HepG2 (cell line): ENCODE measurements around the gene SGK1. TPM values are rescaled to one million over a fixed set of nuclear protein-coding genes. Genes with fewer than 3 reads are reported as not detected.
A peak's percentile ranks its signal among the peaks of the same experiment; 100 is the strongest.

Experiments
- ATAC-seq: fragments of 200-7000 bp; cut with Tn5 transposase; 3 replicates; pipeline ENCODE4 v1.9.1; 2020; ENCODE audit warnings: mild to moderate bottlenecking, moderate library complexity
- BruUV-seq: library from RNA; stranded (reverse); fragments of 400-500 nt; replicated peaks from 2 replicates; lab custom pipeline; 2021; lab: Mats Ljungman, UMichigan
- CTCF ChIA-PET: fragments of 300-600 bp; formaldehyde crosslinking; extraction: SDS; loops from one replicate; lab custom pipeline; 2021; ENCODE audit warnings: low total read pairs, inconsistent platforms, low intra/inter-chr PET ratio; lab: Yijun Ruan, JAX
- POLR2A ChIA-PET: fragments of 350-600 bp; sonication (Branson Sonifier 250); formaldehyde crosslinking; loops from one replicate; lab custom pipeline; 2020; ENCODE audit warnings: antibody characterized with exemption, inconsistent platforms; lab: Yijun Ruan, JAX
- DNase-seq: peaks from one replicate; pipeline ENCODE4 v3.0.0-alpha.2; 2015; ENCODE audit warnings: low spot score
- FAIRE-seq: peaks from 3 replicates; lab custom pipeline; 2011; peaks lifted over from hg19 to GRCh38; lab: Jason Lieb, UNC
- H2AFZ ChIP-seq: one replicate; pipeline ENCODE4 v1.6.1; 2011; ENCODE audit warnings: low read length, inconsistent platforms
- H3K27ac ChIP-seq: fragments of 300-600 bp; 3 replicates; pipeline ENCODE4 v1.8.0; 2011; ENCODE audit warnings: mixed run types, mild to moderate bottlenecking, mixed read lengths, low read length, inconsistent platforms; ENCODE audit not compliant: insufficient read depth; ENCODE audit errors: extremely low read length
- H3K27me3 ChIP-seq, 2 experiments: fragments of 200-600 bp in 1 of 2; 2 replicates in 1 of 2; 3 replicates in 1 of 2; pipeline versions ENCODE4 v1.6.0 to v1.8.0; 2011; ENCODE audit warnings: low read length in 2 of 2, mild to moderate bottlenecking in 2 of 2, moderate library complexity in 2 of 2, inconsistent platforms in 1 of 2; ENCODE audit not compliant: insufficient read depth in 2 of 2, control insufficient read depth in 1 of 2
- H3K36me3 ChIP-seq, 2 experiments: fragments of 200-600 bp in 1 of 2; replicated peaks in 1 of 2; 2 replicates in 1 of 2; 3 replicates in 1 of 2; pipeline versions ENCODE4 v1.5.1 to v1.8.0; 2011; ENCODE audit warnings: low read length in 2 of 2, inconsistent platforms in 1 of 2; ENCODE audit not compliant: insufficient read depth in 2 of 2, control insufficient read depth in 1 of 2
- H3K4me1 ChIP-seq: 2 replicates; pipeline ENCODE4 v1.5.1; 2012; ENCODE audit warnings: low read length, inconsistent platforms; ENCODE audit not compliant: insufficient read depth
- H3K4me2 ChIP-seq: 2 replicates; pipeline ENCODE4 v1.6.0; 2011; ENCODE audit warnings: low read depth, low read length, inconsistent platforms
- H3K4me3 ChIP-seq, 3 experiments: fragments of 200-600 bp in 1 of 3; sonication (generic), shearing (Covaris generic) in 1 of 3; replicated peaks in 1 of 3; 2 replicates each; pipeline ENCODE4 v1.5.1; 2011 to 2016; ENCODE audit warnings: low read length in 3 of 3, inconsistent platforms in 2 of 3, low read depth in 2 of 3, mild to moderate bottlenecking in 2 of 3, control low read depth in 1 of 3, mixed read lengths in 1 of 3; ENCODE audit not compliant: insufficient read depth in 1 of 3
- H3K79me2 ChIP-seq: one replicate; pipeline ENCODE4 v1.6.1; 2011; ENCODE audit warnings: low read length, inconsistent platforms; ENCODE audit not compliant: insufficient read depth
- H3K9ac ChIP-seq: 2 replicates; pipeline ENCODE4 v1.6.0; 2011; ENCODE audit warnings: mild to moderate bottlenecking, low read depth, low read length, inconsistent platforms; ENCODE audit not compliant: insufficient read depth
- H3K9me3 ChIP-seq: 2 replicates; pipeline ENCODE4 v1.5.1; 2012; ENCODE audit warnings: mild to moderate bottlenecking, low read length
- H4K20me1 ChIP-seq: 2 replicates; pipeline ENCODE4 v1.6.0; 2011; ENCODE audit warnings: inconsistent platforms, mild to moderate bottlenecking, low read length, moderate library complexity; ENCODE audit not compliant: insufficient read depth
- MAFF ChIP-seq: IDR thresholded peaks from 2 replicates; pipeline ENCODE4 v1.6.1; 2011; ENCODE audit warnings: low read depth, low read length, improper control_type of control experiment
- MAFK ChIP-seq, 2 experiments: IDR thresholded peaks in 1 of 2; conservative IDR thresholded peaks in 1 of 2; 2 replicates each; pipeline ENCODE4 v1.6.1; 2011; ENCODE audit warnings: improper control_type of control experiment in 2 of 2, low read length in 2 of 2
- ZNF609 ChIP-seq: sonication (generic); formaldehyde crosslinking; IDR thresholded peaks from 2 replicates; pipeline ENCODE4 v1.4.0; 2020; ENCODE audit warnings: mild to moderate bottlenecking, missing genetic modification reagents, borderline replicate concordance
- WGBS: methylation state at CpG from one replicate; pipeline ENCODE4 v1.1.6; 2017; ENCODE audit warnings: low lambda C conversion rate; 5-methylcytosine and 5-hydroxymethylcytosine counted together
- in situ Hi-C: cut with HindIII; loops from 2 replicates; pipeline ENCODE4 v1.10.0; 2017; ENCODE audit warnings: low pct_unique_long_range_greater_than_20kb; ENCODE audit not compliant: extremely low pct_ligation_motif_present
- intact Hi-C: fragments of 100-400 bp; cut with micrococcal nuclease; formaldehyde crosslinking; loops from one replicate; pipeline ENCODE4 v1.10.0; 2022; ENCODE audit not compliant: unreplicated experiment
- polyA plus RNA-seq, 8 experiments: library from polyadenylated mRNA; depleted of rRNA in 3 of 8; stranded (reverse) in 7 of 8; unstranded in 1 of 8; fragments of >200 nt; fragmentation: Illumina TruSeq in 4 of 8; extraction: Trizol in 4 of 8; gene quantifications; 2 replicates each; pipeline versions ENCODE4 v1.2.1 to v1.2.3, GENCODE V29; 2011 to 2016; ENCODE audit warnings: low read depth in 4 of 8, missing spikeins in 1 of 8, mixed read lengths in 1 of 8; ENCODE audit not compliant: insufficient read depth in 1 of 8
- total RNA-seq, 5 experiments: library from RNA; depleted of rRNA; stranded (reverse); fragments of >200 nt; fragmentation: Illumina TruSeq; extraction: Trizol; gene quantifications; 2 replicates each; pipeline ENCODE4 v1.2.3, GENCODE V29; 2016; ENCODE audit warnings: low read depth in 1 of 5

SGK1 gene
- total and polyA plus RNA-seq, 2 of the 13 experiments (the other 11 are each of a cell fraction or from before 2014, with no cell fraction given): 56.1 to 56.2 TPM

- FAIRE-seq: no peak
- TF ChIP-seq ZNF609: no peak
- peak; percentile 80 for TF ChIP-seq MAFF
- TF ChIP-seq MAFK (conservative IDR thresholded peaks at IDR 0.05 in 1 of 2, IDR thresholded peaks at IDR 0.05 in 1 of 2; ENCODE audit: low read length in 2 of 2): peak; percentile 70 to 86
- no peaks in the 10 kb centered on the region for H3K36me3 ChIP-seq
- H3K9me3 ChIP-seq: no peaks in the 10 kb centered on the region
- POLR2A ChIA-PET: no interaction called here
- no peaks in the 10 kb centered on the region for H4K20me1 ChIP-seq
- BruUV-seq: no TSS peak
- no peak overlapping the region for H2AFZ ChIP-seq
- H3K27me3 ChIP-seq: no peaks in the 10 kb centered on the region
- no peak for DNase-seq
- H3K9ac ChIP-seq: no peak overlapping the region
- H3K4me2 ChIP-seq: no peak overlapping the region
- CTCF ChIA-PET: no interaction called here
- 12% methylated on average over 3 of the region's 3 CpGs for WGBS
- H3K4me1 ChIP-seq: no peaks in the 10 kb centered on the region
- no peak overlapping the region for H3K4me3 ChIP-seq
- no peaks in the 10 kb centered on the region for H3K79me2 ChIP-seq
- intact Hi-C loops: no loop called here
- in situ Hi-C loops: no loop called here
- no peak overlapping the region for H3K27ac ChIP-seq
- ATAC-seq: no peak
Measured at GRCh38 chr6:134132494-134133141, 185.3 kb downstream of the SGK1 start.
